ENCODE measurements around the gene STAU1.

- TF ChIP-seq TSHZ2 (CRISPR knock-in tag; IDR thresholded peaks at IDR 0.05) (no peak), ZFP3 (CRISPR knock-in tag; IDR thresholded peaks at IDR 0.05) (no peak), PPARA (CRISPR knock-in tag; IDR thresholded peaks at IDR 0.05; ENCODE audit: borderline replicate concordance) (no peak), RARB (CRISPR knock-in tag; IDR thresholded peaks at IDR 0.05) (no peak), PATZ1 (CRISPR knock-in tag; IDR thresholded peaks at IDR 0.05; ENCODE audit: borderline replicate concordance) (no peak), CSRNP3 (CRISPR knock-in tag; IDR thresholded peaks at IDR 0.05) (no peak), ZFP30 (CRISPR knock-in tag; IDR thresholded peaks at IDR 0.05) (no peak), ZNF565 (CRISPR knock-in tag; conservative IDR thresholded peaks at IDR 0.05; ENCODE audit: low read depth) (no peak), ZC3H10 (CRISPR knock-in tag; IDR thresholded peaks at IDR 0.05) (no peak), CREB5 (CRISPR knock-in tag; IDR thresholded peaks at IDR 0.05; ENCODE audit: low read depth) (no peak), CSDC2 (CRISPR knock-in tag; IDR thresholded peaks at IDR 0.05) (no peak), OSR1 (CRISPR knock-in tag; IDR thresholded peaks at IDR 0.05) (no peak), BACH2 (CRISPR knock-in tag; IDR thresholded peaks at IDR 0.05; ENCODE audit: borderline replicate concordance) (no peak), TCF4 (CRISPR knock-in tag; IDR thresholded peaks at IDR 0.05; ENCODE audit: borderline replicate concordance) (no peak)
Measured at GRCh38 chr20:49097159-49097558, 91.0 kb downstream of the STAU1 start.
